ENCODE measurements around the gene ZNF625.
"Not testable (repeated sequence)": the region's sequence is repeated elsewhere in the genome, so short reads cannot be mapped to it uniquely, and the experiment has no call there.

ZNF625 gene

GRCh38 chr19:12111176-12111575 is 45.4 kb downstream of the ZNF625 start:
- no peak overlapping the region for H3K27ac ChIP-seq
- TF ChIP-seq CTCF (conservative IDR thresholded peaks at IDR 0.05) (no peak), ZFX (IDR thresholded peaks at IDR 0.05) (no peak)

- H3K27ac ChIP-seq: not testable (repeated sequence)
These were observed 52.6 kb downstream of the ZNF625 start for GRCh38 chr19:12103909-12104308.

- no peak for TF ChIP-seq CTCF (conservative IDR thresholded peaks at IDR 0.05)
- no peak for TF ChIP-seq ZFX (IDR thresholded peaks at IDR 0.05)
- no peak overlapping the region for H3K27ac ChIP-seq
These were observed 58.5 kb downstream of the ZNF625 start for GRCh38 chr19:12098040-12098439.

GRCh38 chr19:12095111-12095790 is 61.3 kb downstream of the ZNF625 start:
- H3K27ac ChIP-seq: no peak overlapping the region

More at GRCh38 chr19:12095111-12095790, 61.3 kb downstream of the ZNF625 start:
- TF ChIP-seq ZFX (IDR thresholded peaks at IDR 0.05) (no peak), CTCF (conservative IDR thresholded peaks at IDR 0.05) (no peak)
